GM12875 (cell line): Measurements from ENCODE around the gene RPL22L1.

ENCODE experiments used
- H3K4me3 ChIP-seq: one replicate; pipeline ENCODE4 v1.5.1; 2011; ENCODE audit warnings: low read depth, low read length, control low read depth
- TF ChIP-seq, protein P1 (sequence below): IDR thresholded peaks from 2 replicates; pipeline ENCODE4 v1.5.1; 2011; ENCODE audit warnings: low read depth, mild to moderate bottlenecking, control low read depth, inconsistent platforms, low read length, moderate library complexity, borderline replicate concordance; ENCODE audit not compliant: insufficient read depth

RPL22L1 gene

DNA sequence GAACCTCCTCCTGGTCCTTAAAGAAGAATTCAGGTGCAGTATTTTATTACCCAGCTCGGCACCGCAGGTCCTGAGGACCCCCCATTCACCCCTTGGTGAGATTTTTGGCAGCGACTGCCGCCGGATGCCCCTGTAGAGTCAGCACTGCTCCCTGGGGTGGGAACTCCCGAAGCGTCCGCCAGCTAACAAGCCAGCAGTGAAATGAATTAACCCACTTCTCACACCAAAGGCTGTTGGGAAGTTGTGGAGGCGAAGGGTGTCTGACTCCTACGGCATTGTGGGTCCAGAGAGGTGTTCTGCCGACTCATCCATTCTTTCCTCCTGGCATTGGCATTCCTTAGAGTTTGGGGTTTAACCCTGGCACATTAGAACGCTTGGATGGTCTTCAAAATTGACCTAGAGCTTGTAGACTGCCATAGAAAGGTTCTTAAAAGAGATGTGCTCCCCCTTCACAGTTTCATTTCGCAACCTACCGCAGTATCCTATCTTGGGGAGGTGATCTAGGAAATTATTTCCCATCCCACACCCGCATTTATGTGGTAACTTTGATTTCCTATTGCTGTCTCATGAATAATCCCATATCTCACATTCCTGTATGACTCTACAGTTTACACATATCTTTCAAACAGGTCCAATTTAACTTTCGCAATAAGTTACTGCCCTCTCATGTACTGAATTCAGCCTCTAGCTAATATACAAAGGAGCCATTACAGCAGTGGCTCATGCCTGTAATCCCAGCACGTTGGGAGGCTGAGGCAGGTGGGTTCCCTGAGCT, 39.3 kb upstream of the RPL22L1 start:
- TF ChIP-seq, protein P1, sequence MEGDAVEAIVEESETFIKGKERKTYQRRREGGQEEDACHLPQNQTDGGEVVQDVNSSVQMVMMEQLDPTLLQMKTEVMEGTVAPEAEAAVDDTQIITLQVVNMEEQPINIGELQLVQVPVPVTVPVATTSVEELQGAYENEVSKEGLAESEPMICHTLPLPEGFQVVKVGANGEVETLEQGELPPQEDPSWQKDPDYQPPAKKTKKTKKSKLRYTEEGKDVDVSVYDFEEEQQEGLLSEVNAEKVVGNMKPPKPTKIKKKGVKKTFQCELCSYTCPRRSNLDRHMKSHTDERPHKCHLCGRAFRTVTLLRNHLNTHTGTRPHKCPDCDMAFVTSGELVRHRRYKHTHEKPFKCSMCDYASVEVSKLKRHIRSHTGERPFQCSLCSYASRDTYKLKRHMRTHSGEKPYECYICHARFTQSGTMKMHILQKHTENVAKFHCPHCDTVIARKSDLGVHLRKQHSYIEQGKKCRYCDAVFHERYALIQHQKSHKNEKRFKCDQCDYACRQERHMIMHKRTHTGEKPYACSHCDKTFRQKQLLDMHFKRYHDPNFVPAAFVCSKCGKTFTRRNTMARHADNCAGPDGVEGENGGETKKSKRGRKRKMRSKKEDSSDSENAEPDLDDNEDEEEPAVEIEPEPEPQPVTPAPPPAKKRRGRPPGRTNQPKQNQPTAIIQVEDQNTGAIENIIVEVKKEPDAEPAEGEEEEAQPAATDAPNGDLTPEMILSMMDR = no peak
- H3K4me3 ChIP-seq = no peak overlapping the region

DNA sequence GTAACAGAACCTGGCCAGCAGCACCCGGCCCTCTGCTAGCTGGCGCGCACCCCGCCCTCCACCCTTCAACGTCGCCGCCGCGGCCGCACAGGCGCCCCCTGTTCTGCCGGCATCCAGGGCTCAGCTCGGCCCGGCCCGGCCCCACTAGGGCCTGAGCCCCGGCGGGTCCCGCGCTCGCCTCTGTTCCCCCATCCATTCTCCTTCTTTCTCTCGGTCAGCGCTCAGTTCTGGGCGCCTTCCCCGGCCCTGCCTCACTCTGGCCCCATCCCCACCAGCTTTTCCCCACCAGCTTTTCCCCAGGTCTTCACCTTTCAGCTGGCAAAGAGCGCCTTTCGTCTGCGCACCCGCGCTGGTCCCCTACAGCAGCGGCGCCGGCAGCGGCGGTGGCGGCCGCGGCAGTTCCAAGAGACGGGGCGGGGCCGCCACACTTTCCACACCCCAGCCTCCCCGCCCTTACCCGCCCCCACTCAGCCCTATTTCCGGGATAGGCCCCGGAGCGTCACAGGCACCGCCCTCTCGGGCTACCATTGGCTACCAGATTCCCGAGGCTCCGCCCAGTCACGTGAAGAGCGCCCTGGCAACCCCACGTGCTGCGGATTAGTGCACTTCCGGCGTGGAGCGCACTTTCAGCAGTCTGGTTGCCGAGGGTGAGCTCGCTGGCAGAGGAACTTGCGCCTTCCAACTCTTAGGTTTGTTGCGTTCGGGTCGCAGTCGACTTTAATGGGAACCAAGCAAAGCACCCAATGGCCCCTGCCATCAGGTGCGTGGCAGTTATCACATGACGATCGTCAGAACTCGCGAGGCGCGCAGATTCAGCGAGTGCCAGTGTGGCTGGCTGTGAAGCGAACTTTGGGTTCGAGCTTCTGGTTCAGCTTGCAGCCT, 38.5 kb upstream of the RPL22L1 start, which contains the start of gene EIF5A2:
EIF5A2 (minus strand) TSS at position 403 of the 882 bp plus-strand sequence. CDS start 831 bp downstream, outside the sequence.
- TF ChIP-seq, protein P1 = no peak
- peak within 1 kb of the TSS; percentile 65 for H3K4me3 ChIP-seq

DNA sequence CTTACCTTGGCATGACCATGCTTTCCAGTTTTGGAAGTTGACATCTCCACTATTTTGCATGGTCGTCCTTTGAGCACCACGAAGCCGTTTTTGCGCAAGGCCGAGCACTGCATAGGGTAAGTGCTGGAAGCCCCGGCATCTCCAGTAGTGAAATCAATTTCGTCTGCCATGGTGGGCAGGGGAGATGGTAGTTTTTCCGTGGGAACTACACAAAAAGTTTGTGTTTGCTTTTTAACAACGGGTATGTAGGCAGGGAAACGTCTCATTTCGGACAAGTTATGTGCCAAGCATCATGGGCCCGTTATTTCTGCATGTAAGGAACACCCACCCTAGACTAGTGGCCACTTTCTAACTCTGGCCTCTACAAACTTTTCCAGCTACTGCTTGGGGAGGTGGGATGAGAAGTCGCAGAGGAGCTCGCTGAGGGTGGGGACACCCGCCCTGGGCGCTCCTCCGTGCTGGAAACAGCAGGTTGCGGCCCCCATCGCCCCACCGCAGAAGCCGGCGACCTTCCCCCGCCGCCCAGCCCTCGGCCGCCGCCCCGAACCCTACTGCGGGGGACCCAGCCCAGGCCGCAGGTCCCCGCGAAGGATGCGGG, 37.7 kb upstream of the RPL22L1 start:
- TF ChIP-seq, protein P1 = no peak

DNA sequence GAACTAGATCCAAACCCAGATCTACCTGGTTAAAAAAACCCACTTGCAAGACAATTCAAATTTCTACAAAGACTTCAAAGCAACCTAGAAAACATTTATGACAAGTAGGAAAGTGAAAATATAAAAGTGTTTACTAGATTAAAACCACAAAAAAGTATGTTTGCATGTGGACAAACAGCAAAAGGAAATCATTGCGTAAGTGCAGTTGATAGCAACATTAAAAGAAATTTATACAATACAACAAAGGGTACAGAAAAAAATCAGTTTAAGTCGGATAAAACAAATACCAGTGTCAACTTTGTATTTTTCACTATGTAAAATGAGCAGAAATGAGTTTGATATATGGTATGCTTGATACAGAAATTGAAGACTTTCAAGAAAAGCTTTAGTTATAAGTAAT, 35.9 kb upstream of the RPL22L1 start:
- no peak overlapping the region for H3K4me3 ChIP-seq
- TF ChIP-seq, protein P1 = no peak

More for the DNA sequence above, 37.7 kb upstream of the RPL22L1 start:
- H3K4me3 ChIP-seq = peak overlapping the region; percentile 65

GRCh38 chr3:170903123-170903522, 33.1 kb upstream of the RPL22L1 start:
- no peak overlapping the region for H3K4me3 ChIP-seq
- TF ChIP-seq, protein P1 = no peak

DNA sequence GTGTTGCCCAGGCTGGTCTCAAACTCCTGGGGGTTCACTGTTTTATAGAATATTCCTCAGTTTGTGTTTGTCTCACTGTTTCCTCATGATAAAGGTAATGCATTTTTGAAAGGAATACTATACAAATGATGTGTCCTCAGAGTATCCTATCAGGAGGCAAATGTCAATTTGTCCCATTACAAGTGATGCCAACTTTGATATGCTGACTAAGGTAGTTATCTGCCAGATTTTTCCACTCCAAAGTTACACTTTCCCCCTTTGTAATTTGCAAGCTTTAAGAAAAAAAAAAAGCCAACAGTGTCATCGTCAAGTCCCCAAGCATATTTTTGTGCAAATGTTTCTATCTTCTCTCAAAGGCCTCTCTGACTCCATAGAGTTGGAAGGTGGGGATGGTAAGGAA, 29.5 kb upstream of the RPL22L1 start:
- TF ChIP-seq, protein P1 = no peak

More for the DNA sequence above, 29.5 kb upstream of the RPL22L1 start:
- H3K4me3 ChIP-seq = no peak overlapping the region
